Endodermal cell (in vitro differentiated cells): ENCODE measurements around the gene NUDCD3. TPM values are rescaled to one million over a fixed set of nuclear protein-coding genes. Genes with fewer than 3 reads are reported as not detected.

ENCODE experiments used
- DNase-seq: peaks from one replicate; pipeline ENCODE4 v3.0.0-alpha.2; 2017
- H3K27ac ChIP-seq: 2 replicates; pipeline ENCODE4 v1.5.1; 2013; ENCODE audit warnings: mild to moderate bottlenecking, low read depth, low read length, moderate library complexity
- H3K27me3 ChIP-seq: 2 replicates; pipeline ENCODE4 v1.6.1; 2013; ENCODE audit warnings: mild to moderate bottlenecking, low read length, moderate library complexity; ENCODE audit not compliant: insufficient read depth, control insufficient read depth, poor library complexity, severe bottlenecking
- H3K36me3 ChIP-seq: 2 replicates; pipeline ENCODE4 v1.7.0; 2013; ENCODE audit warnings: mild to moderate bottlenecking, low read length, moderate library complexity; ENCODE audit not compliant: control insufficient read depth, insufficient read depth
- H3K4me1 ChIP-seq: one replicate; pipeline ENCODE4 v1.7.0; 2013; ENCODE audit warnings: low read length; ENCODE audit not compliant: control insufficient read depth, insufficient read depth
- H3K4me3 ChIP-seq: 2 replicates; pipeline ENCODE4 v1.5.1; 2013; ENCODE audit warnings: mild to moderate bottlenecking, low read length, moderate library complexity
- H3K9ac ChIP-seq: 2 replicates; pipeline ENCODE4 v1.6.1; 2013; ENCODE audit warnings: mild to moderate bottlenecking, low read length, moderate library complexity; ENCODE audit not compliant: poor library complexity, severe bottlenecking; ENCODE audit errors: extremely low read depth
- H3K9me3 ChIP-seq: 2 replicates; pipeline ENCODE4 v1.6.1; 2013; ENCODE audit warnings: mild to moderate bottlenecking, low read length, moderate library complexity; ENCODE audit not compliant: control insufficient read depth
- H3K27ac Mint-ChIP-seq: 2 replicates; pipeline ENCODE4 v1.8.0; 2020; ENCODE audit warnings: mixed read lengths
- H3K27me3 Mint-ChIP-seq: 2 replicates; pipeline ENCODE4 v1.8.0; 2021; ENCODE audit warnings: mild to moderate bottlenecking, mixed read lengths; ENCODE audit not compliant: insufficient read depth
- H3K36me3 Mint-ChIP-seq: 2 replicates; pipeline ENCODE4 v1.8.0; 2020; ENCODE audit warnings: low read depth, mixed read lengths
- H3K4me1 Mint-ChIP-seq: 2 replicates; pipeline ENCODE4 v1.8.0; 2020; ENCODE audit warnings: mixed read lengths
- H3K4me3 Mint-ChIP-seq: 2 replicates; pipeline ENCODE4 v1.8.0; 2020; ENCODE audit warnings: mild to moderate bottlenecking, moderate library complexity, mixed read lengths
- H3K9me3 Mint-ChIP-seq: 2 replicates; pipeline ENCODE4 v1.8.0; 2020; ENCODE audit warnings: mild to moderate bottlenecking, mixed read lengths
- WGBS, 2 experiments: methylation state at CpG; one replicate each; pipeline versions ENCODE4 v1.1.5 to v1.1.7; 2013; ENCODE audit warnings: missing lambda C conversion rate in 2 of 2, mixed read lengths in 1 of 2; ENCODE audit not compliant: insufficient coverage in 1 of 2, insufficient read length in 1 of 2; 5-methylcytosine and 5-hydroxymethylcytosine counted together
- total RNA-seq, 2 donors: library from RNA; stranded (reverse); fragmentation: NEBNext Ultra II Directional in 1 of 2; extraction: Animal tissue kit (Norgen Biotek cat#: 25700) in 1 of 2; gene quantifications; 2 replicates in 1 of 2; 3 replicates in 1 of 2; pipeline ENCODE4 v1.2.1, GENCODE V29; 2021
- TF ChIP-seq, protein P1 (sequence below): fragments of 200-600 bp; sonication (generic); conservative IDR thresholded peaks from 2 replicates; pipeline ENCODE4 v1.5.0; 2021; ENCODE audit warnings: antibody characterized with exemption, mild to moderate bottlenecking

The NUDCD3 gene
- total RNA-seq, 2 donors from 2014 or later, result 80.8 to 116 TPM

- TF ChIP-seq, protein P1, sequence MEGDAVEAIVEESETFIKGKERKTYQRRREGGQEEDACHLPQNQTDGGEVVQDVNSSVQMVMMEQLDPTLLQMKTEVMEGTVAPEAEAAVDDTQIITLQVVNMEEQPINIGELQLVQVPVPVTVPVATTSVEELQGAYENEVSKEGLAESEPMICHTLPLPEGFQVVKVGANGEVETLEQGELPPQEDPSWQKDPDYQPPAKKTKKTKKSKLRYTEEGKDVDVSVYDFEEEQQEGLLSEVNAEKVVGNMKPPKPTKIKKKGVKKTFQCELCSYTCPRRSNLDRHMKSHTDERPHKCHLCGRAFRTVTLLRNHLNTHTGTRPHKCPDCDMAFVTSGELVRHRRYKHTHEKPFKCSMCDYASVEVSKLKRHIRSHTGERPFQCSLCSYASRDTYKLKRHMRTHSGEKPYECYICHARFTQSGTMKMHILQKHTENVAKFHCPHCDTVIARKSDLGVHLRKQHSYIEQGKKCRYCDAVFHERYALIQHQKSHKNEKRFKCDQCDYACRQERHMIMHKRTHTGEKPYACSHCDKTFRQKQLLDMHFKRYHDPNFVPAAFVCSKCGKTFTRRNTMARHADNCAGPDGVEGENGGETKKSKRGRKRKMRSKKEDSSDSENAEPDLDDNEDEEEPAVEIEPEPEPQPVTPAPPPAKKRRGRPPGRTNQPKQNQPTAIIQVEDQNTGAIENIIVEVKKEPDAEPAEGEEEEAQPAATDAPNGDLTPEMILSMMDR, result no peak
- Histone ChIP-seq H3K4me1 (no peaks in the 10 kb centered on the region), H3K9me3 (no peaks in the 10 kb centered on the region), H3K9ac (no peak overlapping the region), H3K4me3 (no peak overlapping the region), H3K27ac (no peak overlapping the region), H3K27me3 (peaks cover 10% of the 10 kb centered on the region), H3K36me3 (no peaks in the 10 kb centered on the region)
- no peak overlapping the region for H3K4me3 Mint-ChIP-seq
- H3K9me3 Mint-ChIP-seq, result no peaks in the 10 kb centered on the region
- no peaks in the 10 kb centered on the region for H3K4me1 Mint-ChIP-seq
- peaks cover 9% of the 10 kb centered on the region for H3K27me3 Mint-ChIP-seq
- DNase-seq, result no peak
- 90 to 91% methylated on average over 13 to 19 of the region's 19 CpGs for WGBS, 2 experiments
- no peak overlapping the region for H3K27ac Mint-ChIP-seq
- H3K36me3 Mint-ChIP-seq, result no peaks in the 10 kb centered on the region
These were observed 156.3 kb downstream of the NUDCD3 start for GRCh38 chr7:44333911-44334733.

GRCh38 chr7:44331682-44332081, 158.8 kb downstream of the NUDCD3 start:
- no peak for DNase-seq
- Mint-ChIP-seq H3K27me3 (peaks cover 29% of the 10 kb centered on the region), H3K27ac (no peak overlapping the region), H3K4me1 (no peaks in the 10 kb centered on the region), H3K36me3 (no peaks in the 10 kb centered on the region), H3K4me3 (no peak overlapping the region), H3K9me3 (no peaks in the 10 kb centered on the region)
- no peak overlapping the region for H3K4me3 ChIP-seq
- peaks cover 23% of the 10 kb centered on the region for H3K27me3 ChIP-seq
- H3K4me1 ChIP-seq, result no peaks in the 10 kb centered on the region
- WGBS, 2 experiments, result 95 to 96% methylated on average over 3 to 5 of the region's 5 CpGs
- TF ChIP-seq, protein P1, result no peak
- H3K9me3 ChIP-seq, result no peaks in the 10 kb centered on the region
- no peaks in the 10 kb centered on the region for H3K36me3 ChIP-seq
- H3K9ac ChIP-seq, result no peak overlapping the region
- H3K27ac ChIP-seq, result no peak overlapping the region

DNA sequence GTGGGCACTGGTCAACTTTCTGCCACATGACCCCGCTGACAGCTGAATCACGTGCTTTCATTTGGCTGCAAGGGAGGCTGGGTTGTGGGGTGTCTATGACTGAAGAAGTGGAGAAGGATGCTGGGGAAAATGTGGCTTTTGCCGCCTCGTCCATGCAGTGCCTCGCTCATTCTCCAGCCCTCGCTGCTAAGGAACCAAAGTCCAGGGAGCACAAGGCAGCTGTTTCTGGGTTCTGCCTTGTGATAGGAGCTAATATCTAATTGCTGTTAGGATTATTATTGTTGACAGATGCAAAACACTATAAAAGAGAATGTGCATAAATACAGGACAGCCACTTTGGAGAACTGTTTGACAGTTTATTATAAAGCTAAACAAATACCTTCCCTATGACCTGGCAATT, 160.1 kb downstream of the NUDCD3 start:
- Mint-ChIP-seq H3K9me3 (no peaks in the 10 kb centered on the region), H3K4me3 (no peak overlapping the region), H3K27ac (no peak overlapping the region), H3K36me3 (no peaks in the 10 kb centered on the region), H3K27me3 (peaks cover 40% of the 10 kb centered on the region), H3K4me1 (peaks cover 3% of the 10 kb centered on the region)
- Histone ChIP-seq H3K36me3 (no peaks in the 10 kb centered on the region), H3K4me1 (no peaks in the 10 kb centered on the region), H3K9me3 (no peaks in the 10 kb centered on the region), H3K9ac (no peak overlapping the region), H3K4me3 (no peak overlapping the region), H3K27me3 (peaks cover 33% of the 10 kb centered on the region), H3K27ac (no peak overlapping the region)
- 86 to 93% methylated on average over 6 of the region's 6 CpGs for WGBS, 2 experiments
- TF ChIP-seq, protein P1, result no peak
- DNase-seq, result no peak
